HepG2 (cell line): ENCODE measurements around the gene UTS2R. TPM values are rescaled to one million over a fixed set of nuclear protein-coding genes. Genes with fewer than 3 reads are reported as not detected.

Source experiments
- ARNT ChIP-seq: fragments of 450-650 bp; IDR thresholded peaks from 2 replicates; pipeline ENCODE4 v1.6.1; 2017
- FOXA3 ChIP-seq: IDR thresholded peaks from 2 replicates; pipeline ENCODE4 v1.6.1; 2016; ENCODE audit warnings: missing genetic modification reagents, missing compliant biosample characterization
- GABPA ChIP-seq, 2 experiments: IDR thresholded peaks; 2 replicates each; pipeline ENCODE4 v1.6.1; 2011 to 2016; ENCODE audit warnings: low read depth in 2 of 2, low read length in 1 of 2, missing biosample characterization in 1 of 2, missing genetic modification characterization in 1 of 2
- HDAC1 ChIP-seq: sonication (generic); formaldehyde crosslinking; IDR thresholded peaks from 2 replicates; pipeline ENCODE4 v1.5.1; 2020; ENCODE audit warnings: mild to moderate bottlenecking, missing genetic modification reagents
- IRF2 ChIP-seq: IDR thresholded peaks from 2 replicates; pipeline ENCODE4 v1.6.1; 2018; ENCODE audit warnings: missing genetic modification reagents, missing compliant biosample characterization
- KAT8 ChIP-seq: IDR thresholded peaks from 2 replicates; pipeline ENCODE4 v1.6.1; 2016; ENCODE audit warnings: missing genetic modification reagents, missing compliant biosample characterization
- NAIF1 ChIP-seq: sonication (generic); formaldehyde crosslinking; IDR thresholded peaks from 2 replicates; pipeline ENCODE4 v1.5.0; 2020; ENCODE audit warnings: mild to moderate bottlenecking, missing genetic modification reagents, borderline replicate concordance
- PHF20 ChIP-seq: sonication (generic); formaldehyde crosslinking; IDR thresholded peaks from 2 replicates; pipeline ENCODE4 v1.5.0; 2020; ENCODE audit warnings: mild to moderate bottlenecking, missing genetic modification reagents
- PHF8 ChIP-seq: sonication (generic); formaldehyde crosslinking; IDR thresholded peaks from 2 replicates; pipeline ENCODE4 v1.5.0; 2020; ENCODE audit warnings: missing genetic modification reagents
- TEAD2 ChIP-seq: sonication (generic); formaldehyde crosslinking; IDR thresholded peaks from 2 replicates; pipeline ENCODE4 v1.9.0; 2021; ENCODE audit warnings: missing genetic modification reagents
- TEAD3 ChIP-seq: optimal IDR thresholded peaks from 2 replicates; pipeline ENCODE3; 2016; ENCODE audit warnings: borderline replicate concordance
- YEATS4 ChIP-seq: sonication (generic); formaldehyde crosslinking; IDR thresholded peaks from 2 replicates; pipeline ENCODE4 v1.4.0; 2020; ENCODE audit warnings: missing genetic modification reagents, borderline replicate concordance
- ZNF260 ChIP-seq: sonication (generic); formaldehyde crosslinking; IDR thresholded peaks from 2 replicates; pipeline ENCODE4 v1.4.0; 2020; ENCODE audit warnings: missing genetic modification reagents, low read depth, mild to moderate bottlenecking, borderline replicate concordance
- ZNF451 ChIP-seq: sonication (generic); formaldehyde crosslinking; IDR thresholded peaks from 2 replicates; pipeline ENCODE4 v1.5.0; 2020; ENCODE audit warnings: mild to moderate bottlenecking, missing genetic modification reagents
- ZNF556 ChIP-seq: sonication (generic); formaldehyde crosslinking; IDR thresholded peaks from 2 replicates; pipeline ENCODE4 v1.4.0; 2020; ENCODE audit warnings: mild to moderate bottlenecking, missing genetic modification reagents, borderline replicate concordance
- ZNF615 ChIP-seq: sonication (generic); formaldehyde crosslinking; IDR thresholded peaks from 2 replicates; pipeline ENCODE4 v1.5.0; 2020; ENCODE audit warnings: mild to moderate bottlenecking, missing genetic modification reagents, borderline replicate concordance
- ZNF619 ChIP-seq: sonication (generic); formaldehyde crosslinking; IDR thresholded peaks from 2 replicates; pipeline ENCODE4 v1.4.0; 2020; ENCODE audit warnings: mild to moderate bottlenecking, missing genetic modification reagents
- ZNF724P ChIP-seq: sonication (generic); formaldehyde crosslinking; IDR thresholded peaks from 2 replicates; pipeline ENCODE4 v1.8.0; 2022; ENCODE audit warnings: missing genetic modification reagents, borderline replicate concordance
- polyA plus RNA-seq, 8 experiments: library from polyadenylated mRNA; depleted of rRNA in 3 of 8; stranded (reverse) in 7 of 8; unstranded in 1 of 8; fragments of >200 nt; fragmentation: Illumina TruSeq in 4 of 8; extraction: Trizol in 4 of 8; gene quantifications; 2 replicates each; pipeline versions ENCODE4 v1.2.1 to v1.2.3, GENCODE V29; 2011 to 2016; ENCODE audit warnings: low read depth in 4 of 8, missing spikeins in 1 of 8, mixed read lengths in 1 of 8; ENCODE audit not compliant: insufficient read depth in 1 of 8
- total RNA-seq, 5 experiments: library from RNA; depleted of rRNA; stranded (reverse); fragments of >200 nt; fragmentation: Illumina TruSeq; extraction: Trizol; gene quantifications; 2 replicates each; pipeline ENCODE4 v1.2.3, GENCODE V29; 2016; ENCODE audit warnings: low read depth in 1 of 5
- TF ChIP-seq, protein P1 (sequence below): sonication (generic); formaldehyde crosslinking; IDR thresholded peaks from 2 replicates; pipeline ENCODE4 v1.4.0; 2020; ENCODE audit warnings: missing genetic modification reagents, low read depth, mild to moderate bottlenecking, borderline replicate concordance
- TF ChIP-seq, protein P2 (sequence below): sonication (generic); formaldehyde crosslinking; IDR thresholded peaks from 2 replicates; pipeline ENCODE4 v1.4.0; 2020; ENCODE audit warnings: missing genetic modification reagents
- TF ChIP-seq, protein P3 (sequence below): sonication (generic); formaldehyde crosslinking; IDR thresholded peaks from 2 replicates; pipeline ENCODE4 v1.4.0; 2020; ENCODE audit warnings: missing genetic modification reagents, borderline replicate concordance
- TF ChIP-seq, protein P4 (sequence below): sonication (generic); formaldehyde crosslinking; IDR thresholded peaks from 2 replicates; pipeline ENCODE4 v1.8.0; 2023; ENCODE audit warnings: mild to moderate bottlenecking, missing genetic modification reagents
- TF ChIP-seq, protein P5 (sequence below): sonication (generic); formaldehyde crosslinking; IDR thresholded peaks from 2 replicates; pipeline ENCODE4 v1.5.0; 2020; ENCODE audit warnings: mild to moderate bottlenecking, missing genetic modification reagents, moderate library complexity

The UTS2R gene
- total and polyA plus RNA-seq, 2 of the 13 experiments (the other 11 are each of a cell fraction or from before 2014, with no cell fraction given): 0.13 to 0.15 TPM

DNA sequence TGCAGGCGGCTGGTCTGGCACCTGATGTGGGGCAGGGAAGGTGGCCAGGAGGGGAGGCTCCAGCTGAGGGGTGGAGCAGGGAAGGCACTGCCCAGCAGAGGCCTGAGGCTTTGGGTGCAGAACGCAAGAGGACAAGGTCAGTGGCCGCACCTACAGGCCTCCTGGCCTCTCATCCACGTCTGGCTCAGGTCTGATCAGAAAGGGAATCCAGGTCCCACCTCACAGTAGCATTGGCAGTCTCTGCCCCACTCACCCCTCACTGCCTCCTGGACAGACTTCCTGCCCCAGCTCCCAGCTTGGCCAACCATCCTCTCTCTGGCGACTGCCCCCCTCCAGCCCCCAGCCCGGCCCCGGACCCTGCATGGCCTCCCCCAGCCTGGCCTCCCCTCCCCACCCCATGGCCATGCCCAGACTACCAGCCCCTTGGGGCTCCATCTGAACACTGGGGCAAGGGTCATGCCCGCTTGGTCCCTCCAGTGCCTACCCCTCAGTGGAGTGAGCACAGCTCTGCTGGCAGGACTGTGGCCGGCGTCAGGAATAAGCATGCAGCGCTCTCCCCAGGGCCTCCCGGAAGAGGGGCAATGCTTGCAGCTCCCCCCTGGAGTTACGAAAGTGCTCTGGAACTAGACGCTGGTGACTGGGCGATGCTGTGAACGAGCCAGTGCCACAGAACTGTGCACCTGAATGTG, 4.6 kb downstream of the UTS2R start (continued):
- TF ChIP-seq ZNF451: peak; percentile 56; the same call in 1 of the 2 replicates
- TF ChIP-seq, protein P1, sequence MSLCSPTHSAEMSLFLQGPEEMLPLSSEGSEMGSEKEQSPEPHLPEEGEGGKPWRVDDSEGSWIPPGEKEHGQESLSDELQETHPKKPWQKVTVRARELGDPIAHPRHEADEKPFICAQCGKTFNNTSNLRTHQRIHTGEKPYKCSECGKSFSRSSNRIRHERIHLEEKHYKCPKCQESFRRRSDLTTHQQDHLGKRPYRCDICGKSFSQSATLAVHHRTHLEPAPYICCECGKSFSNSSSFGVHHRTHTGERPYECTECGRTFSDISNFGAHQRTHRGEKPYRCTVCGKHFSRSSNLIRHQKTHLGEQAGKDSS (CRISPR knock-in tag): peak; percentile 83
- peak; percentile 57; the same call in 1 of the 2 replicates for TF ChIP-seq HDAC1 (CRISPR knock-in tag)
- peak; percentile 47; the same call in 1 of the 2 replicates for TF ChIP-seq IRF2 (CRISPR knock-in tag)
- TF ChIP-seq KAT8 (CRISPR knock-in tag): peak; percentile 65; the same call in 1 of the 2 replicates
- peak; percentile 37; the same call in 1 of the 2 replicates for TF ChIP-seq YEATS4 (CRISPR knock-in tag)
- TF ChIP-seq ZNF724P (CRISPR knock-in tag): 0 out of 2 replicates have a peak, but pooled peaks have one; percentile 43
- TF ChIP-seq, protein P2, sequence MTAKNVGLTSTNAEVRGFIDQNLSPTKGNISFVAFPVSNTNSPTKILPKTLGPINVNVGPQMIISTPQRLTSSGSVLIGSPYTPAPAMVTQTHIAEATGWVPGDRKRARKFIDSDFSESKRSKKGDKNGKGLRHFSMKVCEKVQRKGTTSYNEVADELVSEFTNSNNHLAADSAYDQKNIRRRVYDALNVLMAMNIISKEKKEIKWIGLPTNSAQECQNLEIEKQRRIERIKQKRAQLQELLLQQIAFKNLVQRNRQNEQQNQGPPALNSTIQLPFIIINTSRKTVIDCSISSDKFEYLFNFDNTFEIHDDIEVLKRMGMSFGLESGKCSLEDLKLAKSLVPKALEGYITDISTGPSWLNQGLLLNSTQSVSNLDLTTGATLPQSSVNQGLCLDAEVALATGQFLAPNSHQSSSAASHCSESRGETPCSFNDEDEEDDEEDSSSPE (CRISPR knock-in tag): 0 out of 2 replicates have a peak, but pooled peaks have one; percentile 30
- TF ChIP-seq ZNF260 (CRISPR knock-in tag): no peak
- TF ChIP-seq, protein P3, sequence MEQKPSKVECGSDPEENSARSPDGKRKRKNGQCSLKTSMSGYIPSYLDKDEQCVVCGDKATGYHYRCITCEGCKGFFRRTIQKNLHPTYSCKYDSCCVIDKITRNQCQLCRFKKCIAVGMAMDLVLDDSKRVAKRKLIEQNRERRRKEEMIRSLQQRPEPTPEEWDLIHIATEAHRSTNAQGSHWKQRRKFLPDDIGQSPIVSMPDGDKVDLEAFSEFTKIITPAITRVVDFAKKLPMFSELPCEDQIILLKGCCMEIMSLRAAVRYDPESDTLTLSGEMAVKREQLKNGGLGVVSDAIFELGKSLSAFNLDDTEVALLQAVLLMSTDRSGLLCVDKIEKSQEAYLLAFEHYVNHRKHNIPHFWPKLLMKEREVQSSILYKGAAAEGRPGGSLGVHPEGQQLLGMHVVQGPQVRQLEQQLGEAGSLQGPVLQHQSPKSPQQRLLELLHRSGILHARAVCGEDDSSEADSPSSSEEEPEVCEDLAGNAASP (CRISPR knock-in tag): peak; percentile 36; the same call in 1 of the 2 replicates
- TF ChIP-seq ZNF615 (CRISPR knock-in tag): no peak
- TF ChIP-seq NAIF1: no peak
- TF ChIP-seq FOXA3 (CRISPR knock-in tag): peak; percentile 51
- TF ChIP-seq, protein P4, sequence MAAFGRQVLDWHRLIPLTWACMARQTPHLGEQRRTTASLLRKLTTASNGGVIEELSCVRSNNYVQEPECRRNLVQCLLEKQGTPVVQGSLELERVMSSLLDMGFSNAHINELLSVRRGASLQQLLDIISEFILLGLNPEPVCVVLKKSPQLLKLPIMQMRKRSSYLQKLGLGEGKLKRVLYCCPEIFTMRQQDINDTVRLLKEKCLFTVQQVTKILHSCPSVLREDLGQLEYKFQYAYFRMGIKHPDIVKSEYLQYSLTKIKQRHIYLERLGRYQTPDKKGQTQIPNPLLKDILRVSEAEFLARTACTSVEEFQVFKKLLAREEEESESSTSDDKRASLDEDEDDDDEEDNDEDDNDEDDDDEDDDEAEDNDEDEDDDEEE (CRISPR knock-in tag): peak; percentile 50; the same call in 1 of the 2 replicates
- peak; percentile 65 for TF ChIP-seq TEAD3 (CRISPR knock-in tag)
- no peak for TF ChIP-seq ZNF556 (CRISPR knock-in tag)
- TF ChIP-seq, protein P5, sequence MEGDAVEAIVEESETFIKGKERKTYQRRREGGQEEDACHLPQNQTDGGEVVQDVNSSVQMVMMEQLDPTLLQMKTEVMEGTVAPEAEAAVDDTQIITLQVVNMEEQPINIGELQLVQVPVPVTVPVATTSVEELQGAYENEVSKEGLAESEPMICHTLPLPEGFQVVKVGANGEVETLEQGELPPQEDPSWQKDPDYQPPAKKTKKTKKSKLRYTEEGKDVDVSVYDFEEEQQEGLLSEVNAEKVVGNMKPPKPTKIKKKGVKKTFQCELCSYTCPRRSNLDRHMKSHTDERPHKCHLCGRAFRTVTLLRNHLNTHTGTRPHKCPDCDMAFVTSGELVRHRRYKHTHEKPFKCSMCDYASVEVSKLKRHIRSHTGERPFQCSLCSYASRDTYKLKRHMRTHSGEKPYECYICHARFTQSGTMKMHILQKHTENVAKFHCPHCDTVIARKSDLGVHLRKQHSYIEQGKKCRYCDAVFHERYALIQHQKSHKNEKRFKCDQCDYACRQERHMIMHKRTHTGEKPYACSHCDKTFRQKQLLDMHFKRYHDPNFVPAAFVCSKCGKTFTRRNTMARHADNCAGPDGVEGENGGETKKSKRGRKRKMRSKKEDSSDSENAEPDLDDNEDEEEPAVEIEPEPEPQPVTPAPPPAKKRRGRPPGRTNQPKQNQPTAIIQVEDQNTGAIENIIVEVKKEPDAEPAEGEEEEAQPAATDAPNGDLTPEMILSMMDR (CRISPR knock-in tag): 0 out of 2 replicates have a peak, but pooled peaks have one; percentile 8
- no peak for TF ChIP-seq GABPA (IDR thresholded peaks at IDR 0.05; ENCODE audit: low read depth, low read length)
- no peak for TF ChIP-seq GABPA (CRISPR knock-in tag; IDR thresholded peaks at IDR 0.05; ENCODE audit: low read depth)
- TF ChIP-seq TEAD2: no peak
- TF ChIP-seq PHF8: 0 out of 2 replicates have a peak, but pooled peaks have one; percentile 8
- TF ChIP-seq PHF20 (CRISPR knock-in tag): 0 out of 2 replicates have a peak, but pooled peaks have one; percentile 42
- 0 out of 2 replicates have a peak, but pooled peaks have one; percentile 9 for TF ChIP-seq ZNF619
- TF ChIP-seq ARNT: no peak
